GM19468 (cell line): ENCODE results near the gene IGF2BP2.
"Not testable (repeated sequence)": the region's sequence is repeated elsewhere in the genome, so short reads cannot be mapped to it uniquely, and the experiment has no call there.

ENCODE experiments used
- ATAC-seq: cut with Tn5 transposase; IDR thresholded peaks from one replicate; pipeline ENCODE4 v1.9.1; 2021; ENCODE audit warnings: mild to moderate bottlenecking, moderate library complexity, moderate number of reproducible peaks; ENCODE audit not compliant: unreplicated experiment; ENCODE audit errors: extremely low read depth

Gene IGF2BP2

DNA sequence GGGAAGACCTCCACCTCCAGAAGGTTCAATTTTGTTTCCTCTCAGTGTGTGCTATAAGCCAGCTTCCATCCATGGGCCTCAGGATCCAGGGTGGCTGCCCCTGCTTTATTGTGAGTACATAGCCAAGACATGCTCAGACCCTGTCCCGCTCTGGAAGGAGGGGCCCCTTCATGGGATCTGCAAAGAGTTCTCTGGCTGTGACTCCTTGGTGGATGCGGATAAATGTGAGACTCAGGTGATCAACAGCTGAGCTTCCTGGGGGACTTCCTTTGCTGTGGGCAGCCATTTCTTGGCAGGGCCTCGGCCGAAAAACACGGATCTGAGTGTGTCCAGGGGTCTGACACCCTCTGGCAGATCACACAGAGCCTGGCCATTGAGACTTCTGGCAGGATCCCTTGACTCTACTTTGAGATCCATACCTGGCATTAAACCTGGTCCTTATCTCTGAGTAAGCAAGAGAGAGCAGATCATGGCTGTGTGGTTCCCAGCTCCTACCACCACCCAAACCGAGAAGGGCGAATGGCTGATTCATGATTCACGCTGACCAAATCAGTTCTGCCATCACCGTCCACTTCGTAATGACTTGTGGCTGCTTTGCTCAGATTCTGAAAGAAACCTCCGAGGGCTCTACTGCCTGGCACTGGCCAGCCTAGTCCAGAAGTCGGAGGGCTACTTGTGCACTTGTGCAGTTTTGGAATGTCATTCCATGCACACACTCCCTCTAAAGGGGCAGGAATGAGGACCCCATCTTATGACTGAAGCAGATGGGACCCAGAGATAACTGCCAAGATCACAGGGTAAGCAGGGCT lies 170.7 kb downstream of the IGF2BP2 start:
- no peak for ATAC-seq

- no peak for ATAC-seq
These were observed 172.9 kb downstream of the IGF2BP2 start for GRCh38 chr3:185651971-185652370.

- no peak for ATAC-seq
These were observed 175.4 kb downstream of the IGF2BP2 start for GRCh38 chr3:185649414-185649813.

DNA sequence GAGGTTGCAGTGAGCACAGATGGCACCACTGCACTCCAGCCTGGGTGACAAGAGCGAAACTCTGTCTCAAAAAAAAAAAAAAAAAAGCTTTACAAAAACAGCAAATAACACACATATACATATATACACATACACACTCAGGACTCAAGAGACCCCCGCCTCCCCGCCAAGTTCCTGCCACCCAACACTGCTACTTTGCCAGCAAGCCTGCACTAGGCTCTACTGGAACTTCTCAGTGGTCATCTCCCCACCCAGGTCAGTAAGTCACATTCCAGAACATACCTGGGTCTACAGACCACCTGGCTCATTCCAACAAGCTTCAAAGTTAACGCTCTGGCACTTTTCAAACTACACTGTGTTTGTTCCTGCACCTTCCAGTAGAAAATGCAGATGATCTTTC lies 176.4 kb downstream of the IGF2BP2 start:
- ATAC-seq = no peak

DNA sequence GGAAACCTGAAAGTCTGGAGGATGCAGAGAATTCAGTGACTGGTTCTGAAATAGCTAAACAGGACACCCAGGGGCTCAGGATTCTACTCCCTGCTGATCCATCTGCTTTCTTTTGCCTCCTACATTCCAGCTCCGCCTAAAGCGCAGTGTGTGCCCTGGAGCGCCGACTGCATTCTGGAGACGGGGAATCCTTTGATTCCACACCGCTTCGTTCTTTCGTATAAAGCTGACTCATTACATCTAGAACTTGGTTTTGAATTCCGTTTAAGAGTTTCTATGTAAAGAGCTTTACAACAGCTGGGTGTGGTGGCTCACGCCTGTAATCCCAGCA lies 177.0 kb downstream of the IGF2BP2 start:
- ATAC-seq = no peak

GRCh38 chr3:185647134-185647879 lies 177.5 kb downstream of the IGF2BP2 start:
- ATAC-seq = no peak

DNA sequence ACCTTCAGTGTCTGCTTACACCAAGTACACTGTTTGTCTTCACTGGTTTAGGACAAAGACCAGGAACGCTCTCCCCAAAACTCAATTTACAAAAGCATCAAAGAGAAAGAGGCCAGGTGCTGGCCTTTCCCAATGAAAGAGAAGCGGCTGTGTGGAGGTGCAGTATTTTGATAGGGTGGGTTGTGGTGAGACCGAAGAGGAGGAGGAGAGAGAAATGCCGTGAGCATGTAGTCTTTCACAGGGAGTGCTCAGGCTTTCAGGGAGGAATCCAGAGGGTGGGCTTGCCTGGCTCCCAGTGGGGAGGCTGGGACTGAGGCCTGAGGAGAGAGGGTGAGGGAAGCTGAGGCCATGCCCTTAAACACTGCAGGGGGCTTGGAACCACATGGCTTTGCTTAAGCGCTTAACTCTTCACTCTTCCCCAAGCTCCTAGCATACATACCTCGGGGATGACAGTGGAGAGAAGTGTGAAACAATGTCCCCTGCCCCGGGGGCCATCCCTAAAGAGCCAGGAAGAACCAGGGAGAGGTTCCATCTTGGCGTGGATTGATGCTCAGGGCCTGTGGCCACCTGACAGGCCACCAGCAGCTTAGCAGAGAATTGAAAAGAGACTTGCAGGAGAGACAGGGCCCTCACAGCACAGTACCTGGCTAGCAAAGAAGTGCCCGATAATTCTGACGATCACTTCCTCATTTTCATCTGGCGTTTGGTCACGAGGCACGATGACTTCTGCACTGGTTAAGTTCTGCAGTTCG lies 178.3 kb downstream of the IGF2BP2 start:
- no peak for ATAC-seq

GRCh38 chr3:185645596-185646381 lies 179.1 kb downstream of the IGF2BP2 start:
- ATAC-seq = no peak

DNA sequence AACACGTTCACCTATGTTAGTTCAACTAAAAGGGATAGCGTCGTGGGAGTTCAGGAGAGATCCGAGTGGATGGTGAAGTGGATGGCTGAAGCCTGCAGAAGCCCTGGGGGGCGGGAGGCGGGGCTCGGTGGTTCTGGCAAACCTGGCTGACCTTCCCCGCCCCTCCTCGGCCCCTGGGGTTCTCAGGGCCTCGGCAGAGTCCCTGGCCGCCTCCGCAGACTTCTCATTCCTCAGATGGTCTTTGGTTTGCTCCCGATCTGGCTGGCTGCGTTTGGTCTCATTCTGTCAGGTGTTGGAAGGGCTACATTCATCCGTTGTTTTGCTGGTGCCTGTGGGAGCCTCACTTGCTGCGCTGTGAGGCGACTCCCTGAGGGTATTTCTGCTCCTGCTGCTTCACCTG lies 179.7 kb downstream of the IGF2BP2 start:
- not testable (repeated sequence) for ATAC-seq

- no peak for ATAC-seq
These were observed 184.5 kb downstream of the IGF2BP2 start for GRCh38 chr3:185640308-185640707.

DNA sequence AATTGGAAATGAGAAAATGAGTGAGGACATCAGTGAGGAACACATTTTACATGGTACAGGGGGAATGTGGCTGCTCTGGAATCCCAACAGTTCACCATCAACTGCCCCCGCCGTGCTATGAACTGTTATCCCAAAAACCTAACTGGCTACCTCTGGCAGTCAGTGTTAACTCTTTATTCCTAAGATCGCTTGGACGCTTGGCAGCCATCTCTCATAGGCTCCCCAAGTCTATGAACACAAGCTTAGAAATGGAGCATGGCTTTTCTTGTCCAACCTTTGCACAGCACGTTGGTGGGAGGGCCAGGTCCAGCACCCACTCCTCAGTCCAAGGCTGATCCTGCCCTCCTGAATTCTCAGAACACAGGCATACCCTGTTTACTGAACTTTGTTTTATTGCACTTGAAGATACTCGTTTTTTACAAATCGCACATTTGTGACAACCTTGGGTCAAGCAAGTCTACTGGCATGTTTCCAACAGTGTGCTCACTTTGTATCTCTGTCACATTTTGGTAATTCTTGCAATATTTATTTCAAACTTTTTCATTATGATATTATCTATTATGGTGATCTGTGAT lies 185.1 kb downstream of the IGF2BP2 start:
- no peak for ATAC-seq

DNA sequence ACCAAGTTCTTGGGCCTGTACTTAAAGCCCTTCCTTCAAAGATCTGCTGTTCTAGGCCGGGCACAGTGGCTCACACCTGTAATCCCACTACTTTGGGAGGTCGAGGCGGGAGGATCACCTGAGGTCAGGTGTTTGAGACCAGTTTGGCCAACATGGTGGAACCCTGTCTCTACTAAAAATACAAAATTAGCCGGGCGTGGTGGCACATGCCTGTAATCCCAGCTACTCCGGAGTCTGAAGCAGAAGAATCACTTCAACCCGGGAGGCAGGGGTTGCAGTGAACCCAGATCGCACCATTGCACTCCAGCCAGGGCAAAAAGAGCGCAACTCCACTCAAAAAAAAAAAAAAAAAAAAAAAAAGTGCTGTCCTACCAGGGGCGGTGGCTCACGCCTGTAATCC lies 186.2 kb downstream of the IGF2BP2 start:
- not testable (repeated sequence) for ATAC-seq

GRCh38 chr3:185637388-185637787 lies 187.5 kb downstream of the IGF2BP2 start:
- no peak for ATAC-seq

DNA sequence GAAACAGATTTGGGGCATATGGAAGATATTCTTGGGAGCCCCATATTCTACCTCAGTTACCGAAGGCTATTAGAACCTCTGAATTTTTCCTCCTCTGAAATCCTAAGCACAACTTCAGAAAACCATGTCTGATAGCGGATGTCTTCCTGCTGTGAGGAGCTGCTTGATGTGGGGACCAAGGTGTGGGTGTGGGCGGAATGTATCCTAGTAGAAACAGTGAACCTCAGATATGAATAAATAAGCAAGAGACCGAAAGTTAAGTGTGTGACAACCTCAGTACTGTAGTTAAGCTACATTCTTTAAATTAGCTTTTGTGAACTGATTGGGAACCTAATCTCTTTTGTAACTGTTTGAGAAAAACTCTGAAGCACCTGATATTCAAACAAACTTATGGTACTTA lies 191.8 kb downstream of the IGF2BP2 start:
- ATAC-seq = no peak

DNA sequence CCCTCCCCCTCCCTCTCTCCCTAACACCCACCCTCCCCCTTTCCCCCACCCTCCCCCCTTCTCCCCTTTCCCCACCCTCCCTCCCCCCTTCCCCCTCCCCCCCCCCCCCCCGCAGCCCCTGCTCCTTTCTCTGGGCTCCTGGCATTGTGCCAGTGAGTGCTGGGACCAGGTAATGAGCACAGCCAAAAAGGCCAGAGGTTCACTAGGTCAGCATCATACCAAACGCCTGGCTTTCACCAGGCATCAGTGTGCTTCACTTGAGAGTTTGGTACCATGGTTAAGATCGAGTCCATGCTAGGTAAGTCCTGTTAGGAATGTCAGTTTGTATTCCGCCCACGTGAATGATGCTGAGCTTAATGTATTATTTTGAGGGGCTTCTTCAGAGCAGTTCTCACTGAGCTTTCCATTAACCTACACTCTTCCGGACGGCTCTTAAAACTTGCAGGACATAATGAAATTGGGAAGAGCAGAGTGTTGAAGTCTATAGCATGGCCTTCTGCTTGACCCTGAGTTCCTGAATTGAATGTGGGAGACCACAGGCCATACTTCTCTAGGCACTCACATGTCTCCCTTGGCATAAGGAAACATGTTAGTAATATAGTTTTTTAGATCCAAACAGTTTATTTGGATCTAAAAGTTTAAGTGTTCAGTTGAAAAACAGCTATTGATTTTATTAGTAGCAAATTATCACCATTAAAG lies 193.2 kb downstream of the IGF2BP2 start:
- ATAC-seq = no peak

- no peak for ATAC-seq
These were observed 193.7 kb downstream of the IGF2BP2 start for GRCh38 chr3:185631108-185631507.

- ATAC-seq = no peak
These were observed 194.6 kb downstream of the IGF2BP2 start for GRCh38 chr3:185630182-185630622.

DNA sequence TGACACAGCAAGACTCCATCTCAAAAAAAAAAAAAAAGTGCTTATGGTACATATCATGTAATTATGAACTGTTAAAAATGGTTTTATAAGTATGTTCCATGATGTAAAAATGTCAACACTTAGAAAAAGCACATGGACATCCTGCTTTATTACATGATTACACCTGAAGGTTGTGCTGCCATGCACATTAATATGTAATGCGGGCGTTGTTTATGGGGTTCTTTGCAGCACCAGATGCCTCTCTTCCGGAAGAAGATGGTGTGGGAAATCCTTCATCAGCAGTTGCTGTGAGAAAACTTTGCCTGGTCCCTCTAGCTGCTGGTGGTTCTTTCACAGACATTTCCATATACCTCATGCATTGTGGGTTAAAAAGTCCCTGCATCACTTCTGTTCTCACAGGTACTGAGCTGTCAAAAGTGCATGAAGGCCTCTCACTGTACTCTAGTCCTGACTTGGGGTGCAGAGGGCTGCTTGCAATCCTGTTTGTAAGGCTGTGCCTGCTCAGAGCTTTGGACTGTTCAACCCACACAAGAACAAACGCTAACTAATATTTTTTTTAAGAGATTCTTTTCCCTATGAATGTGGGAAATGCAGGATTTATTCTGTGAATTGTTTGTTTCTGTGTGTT lies 195.2 kb downstream of the IGF2BP2 start:
- ATAC-seq = no peak

GRCh38 chr3:185625784-185626183 lies 199.1 kb downstream of the IGF2BP2 start:
- no peak for ATAC-seq
